K562 (cell line): ENCODE results near the gene STARD13. TPM values are rescaled to one million over a fixed set of nuclear protein-coding genes. Genes with fewer than 3 reads are reported as not detected.

Experiments
- ATAC-seq: fragments of 200-7000 bp; cut with Tn5 transposase; 3 replicates; pipeline ENCODE4 v1.9.1; 2020; ENCODE audit warnings: moderate library complexity
- BruUV-seq: library from RNA; stranded (reverse); fragments of 400-500 nt; replicated peaks from 2 replicates; lab custom pipeline; 2021; lab: Mats Ljungman, UMichigan
- CTCF ChIA-PET: fragments of 300-600 bp; formaldehyde crosslinking; extraction: SDS; loops from one replicate; lab custom pipeline; 2021; ENCODE audit warnings: low intra/inter-chr PET ratio; lab: Yijun Ruan, JAX
- POLR2A ChIA-PET: fragments of 300-600, 350-650 bp; sonication (Branson Sonifier 250); formaldehyde crosslinking; extraction: SDS; loops from one replicate; lab custom pipeline; 2021; ENCODE audit warnings: antibody characterized with exemption, inconsistent platforms; lab: Yijun Ruan, JAX
- DNase-seq, 4 experiments: peaks; one replicate each; pipeline versions ENCODE4 v3.0.0 to v3.0.0-alpha.2; 2011 to 2018; ENCODE audit warnings: low spot score in 3 of 4, mixed read lengths in 3 of 4; ENCODE audit errors: extremely low read depth in 1 of 4
- FAIRE-seq: peaks from 2 replicates; lab custom pipeline; 2011; peaks lifted over from hg19 to GRCh38; lab: Jason Lieb, UNC
- H2AFZ ChIP-seq: 2 replicates; pipeline ENCODE4 v1.6.0; 2011; ENCODE audit warnings: low read depth, low read length, control low read depth, inconsistent platforms
- H3K27ac ChIP-seq: fragments of 200-600 bp; 3 replicates; pipeline ENCODE4 v1.8.0; 2011; ENCODE audit warnings: low read depth, mild to moderate bottlenecking, control low read depth, inconsistent platforms, low read length, moderate library complexity, mixed read lengths; ENCODE audit errors: extremely low read depth
- H3K27me3 ChIP-seq, 2 experiments: fragments of 300-600 bp in 1 of 2; 2 replicates in 1 of 2; 3 replicates in 1 of 2; pipeline versions ENCODE4 v1.6.0 to v1.8.0; 2011; ENCODE audit warnings: inconsistent platforms in 2 of 2, low read length in 2 of 2, mild to moderate bottlenecking in 1 of 2, mixed read lengths in 1 of 2, moderate library complexity in 1 of 2; ENCODE audit not compliant: control insufficient read depth in 2 of 2, insufficient read depth in 2 of 2
- H3K36me3 ChIP-seq: fragments of 300-600 bp; 3 replicates; pipeline ENCODE4 v1.8.0; 2011; ENCODE audit warnings: mild to moderate bottlenecking, low read length, inconsistent platforms; ENCODE audit not compliant: control insufficient read depth, insufficient read depth
- H3K4me1 ChIP-seq, 2 experiments: fragments of 200-600 bp in 1 of 2; replicated peaks in 1 of 2; 2 replicates in 1 of 2; 3 replicates in 1 of 2; pipeline versions ENCODE4 v1.5.1 to v1.8.0; 2011; ENCODE audit warnings: inconsistent platforms in 2 of 2, low read length in 2 of 2, mild to moderate bottlenecking in 1 of 2, mixed read lengths in 1 of 2, moderate library complexity in 1 of 2; ENCODE audit not compliant: control insufficient read depth in 2 of 2, insufficient read depth in 2 of 2
- H3K4me2 ChIP-seq: 2 replicates; pipeline ENCODE4 v1.6.1; 2011; ENCODE audit warnings: low read length, control low read depth, inconsistent platforms, mixed read lengths; ENCODE audit not compliant: insufficient read depth
- H3K4me3 ChIP-seq: fragments of 200-600 bp; sonication (generic), shearing (Covaris generic); 2 replicates; pipeline ENCODE4 v1.5.1; 2016; ENCODE audit warnings: control low read depth, inconsistent platforms
- H3K79me2 ChIP-seq: fragments of 200-600 bp; 3 replicates; pipeline ENCODE4 v1.8.0; 2011; ENCODE audit warnings: low read length, inconsistent platforms; ENCODE audit not compliant: control insufficient read depth, insufficient read depth
- H3K9ac ChIP-seq, 2 experiments: 2 replicates each; pipeline versions ENCODE4 v1.6.0 to v1.6.1; 2011; ENCODE audit warnings: low read depth in 2 of 2, low read length in 2 of 2, control low read depth in 1 of 2, inconsistent platforms in 1 of 2, mild to moderate bottlenecking in 1 of 2, mixed read lengths in 1 of 2; ENCODE audit not compliant: insufficient read depth in 1 of 2
- H3K9me1 ChIP-seq: one replicate; pipeline ENCODE4 v1.6.0; 2011; ENCODE audit warnings: inconsistent platforms, mild to moderate bottlenecking, low read length, moderate library complexity; ENCODE audit not compliant: control insufficient read depth, insufficient read depth
- H3K9me3 ChIP-seq: replicated peaks from 2 replicates; pipeline ENCODE4 v1.5.1; 2011; ENCODE audit warnings: low read depth, low read length, inconsistent platforms; ENCODE audit not compliant: control insufficient read depth, insufficient read depth
- H4K20me1 ChIP-seq: replicated peaks from 2 replicates; pipeline ENCODE4 v1.6.1; 2011; ENCODE audit warnings: low read length, inconsistent platforms, mixed read lengths; ENCODE audit not compliant: control insufficient read depth, insufficient read depth
- BRD4 ChIP-seq: fragments of 200-600 bp; sonication (generic); IDR thresholded peaks from 2 replicates; pipeline ENCODE4 v1.6.1; 2017; ENCODE audit warnings: inconsistent platforms
- BRD9 ChIP-seq: fragments of 450-650 bp; IDR thresholded peaks from 2 replicates; pipeline ENCODE4 v1.6.1; 2018; ENCODE audit warnings: low read depth; ENCODE audit not compliant: partially characterized antibody
- CHCHD3 ChIP-seq: fragments of 250-450 bp; sonication (Bioruptor Pico); IDR thresholded peaks from 2 replicates; pipeline ENCODE4 v2.1.2; 2022; ENCODE audit warnings: mild to moderate bottlenecking
- ETV5 ChIP-seq: sonication (generic); formaldehyde crosslinking; IDR thresholded peaks from 2 replicates; pipeline ENCODE4 v1.4.0; 2020; ENCODE audit warnings: low read depth, mild to moderate bottlenecking, missing genetic modification reagents
- MCM3 ChIP-seq: fragments of 450-650 bp; IDR thresholded peaks from 2 replicates; pipeline ENCODE4 v1.6.1; 2016
- NCOA1 ChIP-seq: fragments of 450-650 bp; IDR thresholded peaks from 2 replicates; pipeline ENCODE4 v1.6.1; 2016; ENCODE audit warnings: low read depth
- RNF219 ChIP-seq: fragments of 250-450 bp; sonication (Bioruptor Pico); IDR thresholded peaks from 2 replicates; pipeline ENCODE4 v1.5.0; 2022; ENCODE audit warnings: mild to moderate bottlenecking
- STAT5A ChIP-seq: IDR thresholded peaks from 2 replicates; pipeline ENCODE4 v1.6.1; 2012; ENCODE audit warnings: low read length, inconsistent platforms, borderline replicate concordance
- WGBS: fragments of 100-300 bp; shearing (Covaris generic); methylation state at CpG from one replicate; pipeline ENCODE4 v1.1.6; 2016; ENCODE audit warnings: low coverage, mixed read lengths; ENCODE audit not compliant: insufficient coverage; ENCODE audit errors: missing lambda C conversion rate; 5-methylcytosine and 5-hydroxymethylcytosine counted together
- in situ Hi-C: fragments of 300-500 bp; cut with MboI; formaldehyde crosslinking; loops from 4 replicates; pipeline ENCODE4 v1.15.0; 2018; ENCODE audit warnings: inconsistent platforms, mixed read lengths
- intact Hi-C: fragments of 100-400 bp; cut with micrococcal nuclease; formaldehyde crosslinking; loops from 2 replicates; pipeline ENCODE4 v1.14.2; 2022
- polyA plus RNA-seq, 8 experiments: library from polyadenylated mRNA; depleted of rRNA in 4 of 8; stranded (reverse) in 5 of 8; unstranded in 3 of 8; fragments of >200 nt; fragmentation: Nextera tagmentation in 2 of 8; fragmentation: Illumina TruSeq in 1 of 8; extraction: Ambion mirVana in 2 of 8; extraction: Trizol in 1 of 8; gene quantifications; 2 replicates each; pipeline versions ENCODE4 v1.2.1 to v1.2.3, GENCODE V29; 2011 to 2014; ENCODE audit warnings: inconsistent platforms in 1 of 8, missing spikeins in 1 of 8
- total RNA-seq, 7 experiments: library from RNA; depleted of rRNA in 6 of 7; stranded (reverse); fragments of >200 nt in 6 of 7; fragmentation: Illumina TruSeq in 2 of 7; extraction: Trizol in 2 of 7; gene quantifications; 2 replicates each; pipeline versions ENCODE4 v1.2.1 to v1.2.3, GENCODE V29; 2011 to 2021; ENCODE audit warnings: low replicate concordance in 1 of 7

The STARD13 gene
- total and polyA plus RNA-seq, 9 of the 15 experiments (the other 6 are each of a cell fraction or from before 2014, with no cell fraction given): 0.11 TPM; not detected in 8

- intact Hi-C loops: no loop called here
- no TSS peak for BruUV-seq
Observed at GRCh38 chr13:33116321-33117010, 169.1 kb downstream of the STARD13 start.

More at GRCh38 chr13:33116321-33117010, 169.1 kb downstream of the STARD13 start:
- no peak for TF ChIP-seq RNF219 (CRISPR knock-in tag)
- no peak for TF ChIP-seq MCM3
- no peak for TF ChIP-seq CHCHD3
- TF ChIP-seq ETV5 (CRISPR knock-in tag): no peak
- no peak for TF ChIP-seq BRD9
- no peak for TF ChIP-seq NCOA1
- no peak for TF ChIP-seq STAT5A
- no peak for TF ChIP-seq BRD4
- no peaks in the 10 kb centered on the region for H3K36me3 ChIP-seq
- H3K4me3 ChIP-seq: no peak overlapping the region
- POLR2A ChIA-PET: interaction anchor here (0.9 kb wide), 1 partner anchor 17 kb away, joined by 3 read pairs; no protein-coding TSS in a partner anchor
- H3K9ac ChIP-seq: no peak overlapping the region
- no peak overlapping the region for H3K4me2 ChIP-seq
- H3K9me3 ChIP-seq: no peaks in the 10 kb centered on the region
- H4K20me1 ChIP-seq: no peaks in the 10 kb centered on the region
- 0% methylated on average over 2 of the region's 2 CpGs for WGBS
- H2AFZ ChIP-seq: no peak overlapping the region
- ATAC-seq (no peak), FAIRE-seq (no peak), DNase-seq (no peak)
- in situ Hi-C loops: no loop called here
- H3K27ac ChIP-seq: no peak overlapping the region
- no peaks in the 10 kb centered on the region for H3K27me3 ChIP-seq
- H3K4me1 ChIP-seq: no peaks in the 10 kb centered on the region
- H3K9me1 ChIP-seq: no peaks in the 10 kb centered on the region
- no peaks in the 10 kb centered on the region for H3K79me2 ChIP-seq
- CTCF ChIA-PET: no interaction called here
